ENCODE results near the gene THEMIS2.

- TF ChIP-seq EZH2 (IDR thresholded peaks at IDR 0.05; ENCODE audit: low read length, unreplicated experiment) (no peak), CTCF (conservative IDR thresholded peaks at IDR 0.05; ENCODE audit: low read depth, low read length) (no peak)
These were observed 47.9 kb upstream of the THEMIS2 start for GRCh38 chr1:27824411-27824810.

Measured in PC-3 (cell line).